Astrocyte of the cerebellum (primary cell): ENCODE results near the gene PIK3CA.
A peak's percentile ranks its signal among the peaks of the same experiment; 100 is the strongest.

Source experiments
- DNase-seq: peaks from one replicate; pipeline ENCODE4 v3.0.0-alpha.2; 2011; ENCODE audit warnings: low read depth
- H3K4me3 ChIP-seq: 2 replicates; pipeline ENCODE4 v1.5.1; 2011; ENCODE audit warnings: mild to moderate bottlenecking, low read depth, low read length, moderate library complexity
- CTCF ChIP-seq: IDR thresholded peaks from 2 replicates; pipeline ENCODE4 v1.5.1; 2012; ENCODE audit warnings: low read length, low read depth, moderate library complexity, mild to moderate bottlenecking; ENCODE audit errors: missing control alignments
- in situ Hi-C: cut with HindIII; loops from 2 replicates; pipeline ENCODE4 v1.10.0; 2017; ENCODE audit warnings: low sequenced_read_pairs

Gene PIK3CA

GRCh38 chr3:179177611-179178010 lies 29.5 kb downstream of the PIK3CA start:
- no peak for TF ChIP-seq CTCF
- H3K4me3 ChIP-seq, result no peak overlapping the region
- in situ Hi-C loops, result no loop called here
- no peak for DNase-seq

- no peak overlapping the region for H3K4me3 ChIP-seq
- DNase-seq, result no peak
- no peak for TF ChIP-seq CTCF
- in situ Hi-C loops, result no loop called here
Observed at GRCh38 chr3:179179256-179179655, 31.1 kb downstream of the PIK3CA start.

- DNase-seq, result no peak
- no peak overlapping the region for H3K4me3 ChIP-seq
- TF ChIP-seq CTCF, result no peak
- in situ Hi-C loops, result no loop called here
Observed at GRCh38 chr3:179179979-179180759, 32.0 kb downstream of the PIK3CA start.

- no peak for TF ChIP-seq CTCF
- in situ Hi-C loops, result no loop called here
- peak; percentile 44 for DNase-seq
- H3K4me3 ChIP-seq, result no peak overlapping the region
Observed at GRCh38 chr3:179181021-179181472, 32.9 kb downstream of the PIK3CA start.

GRCh38 chr3:179181993-179182551 lies 33.9 kb downstream of the PIK3CA start:
- no peak for DNase-seq
- no peak overlapping the region for H3K4me3 ChIP-seq
- in situ Hi-C loops, result no loop called here
- no peak for TF ChIP-seq CTCF

- no peak for TF ChIP-seq CTCF
- in situ Hi-C loops, result no loop called here
Observed at GRCh38 chr3:179182902-179183301, 34.7 kb downstream of the PIK3CA start.

More at GRCh38 chr3:179182902-179183301, 34.7 kb downstream of the PIK3CA start:
- no peak overlapping the region for H3K4me3 ChIP-seq
- DNase-seq, result no peak
